ENCODE measurements around the gene EHMT1. TPM values are rescaled to one million over a fixed set of nuclear protein-coding genes. Genes with fewer than 3 reads are reported as not detected.

EHMT1 gene
- total and polyA plus RNA-seq, 10 of the 15 experiments (the other 5 are each of a cell fraction or from before 2014, with no cell fraction given): 2.9 to 100 (median 48.1) TPM

DNA sequence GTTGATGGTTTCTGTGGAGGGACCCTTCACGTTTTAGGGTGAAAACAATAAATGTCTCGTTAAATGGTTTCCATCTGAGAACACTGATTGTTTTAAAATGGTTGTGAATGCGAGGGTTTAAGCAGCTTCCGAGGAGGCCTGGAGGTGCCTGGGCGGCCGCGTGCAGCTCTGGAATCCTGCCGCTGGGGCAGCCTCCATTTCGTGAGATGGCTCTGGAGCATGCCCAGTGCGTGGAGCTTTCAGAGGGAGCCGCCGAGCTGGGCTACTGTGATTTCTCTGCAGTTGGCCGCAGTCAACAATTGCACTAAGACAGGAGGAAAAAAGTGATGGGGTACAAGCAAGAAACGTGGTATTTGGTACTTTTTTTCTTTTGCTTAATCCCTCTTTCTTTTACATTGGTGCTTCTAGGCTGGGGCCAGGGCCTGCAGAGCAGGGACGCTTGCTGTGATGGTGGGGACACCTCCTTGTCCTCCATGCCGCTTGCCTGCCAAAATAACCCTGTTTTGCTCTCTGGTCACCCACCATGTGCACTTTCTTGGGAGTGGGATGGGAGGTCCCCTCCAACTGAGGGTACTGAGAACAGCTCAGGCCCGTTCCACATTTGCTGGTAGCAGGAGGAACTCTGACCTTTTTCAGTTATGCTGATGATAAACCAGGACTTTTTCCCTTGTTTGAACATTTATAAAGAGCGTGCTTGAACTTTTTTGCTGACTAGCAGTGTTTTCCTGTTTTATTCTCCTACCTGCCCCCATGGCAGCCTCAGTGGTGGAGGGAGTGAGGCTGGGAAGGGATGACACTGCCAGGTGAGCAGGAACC, 47.1 kb downstream of the EHMT1 start:
- ChIA-PET SMC1A (ENCODE audit: uncharacterized antibody, unreplicated experiment) (interaction anchor here (0.6 to 1.0 kb wide), 2 partner anchors 26 to 252 kb away, joined by 3 read pairs; no protein-coding TSS in a partner anchor), POLR2A (no interaction called here), CTCF (interaction anchor here (0.9 to 2.0 kb wide), 2 partner anchors 7 to 45 kb away, joined by 3 to 7 read pairs; no protein-coding TSS in a partner anchor), RAD21 (ENCODE audit: unreplicated experiment) (no interaction called here)
- no TSS peak for BruUV-seq (replicated peaks)
- in situ Hi-C loops (cut with MboI) (no loop called here), intact Hi-C loops (cut with micrococcal nuclease; ENCODE audit: unreplicated experiment) (no loop called here)
- no peak overlapping the region for H3K27ac ChIP-seq (ENCODE audit: control insufficient read depth, insufficient read depth)
- no peak overlapping the region for H2AFZ ChIP-seq (ENCODE audit: control insufficient read depth, low read depth, low read length)
- H3K27me3 ChIP-seq (replicated peaks in 1 of 2; ENCODE audit: control insufficient read depth in 2 of 2, insufficient read depth in 2 of 2, low read length in 1 of 2): no peaks in the 10 kb centered on the region
- H3K4me1 ChIP-seq (ENCODE audit: control insufficient read depth, insufficient read depth, low read length): peaks cover 22% of the 10 kb centered on the region
- no peaks in the 10 kb centered on the region for H3K9me3 ChIP-seq (replicated peaks; ENCODE audit: control insufficient read depth, insufficient read depth, low read length)
- H3K4me2 ChIP-seq (ENCODE audit: control insufficient read depth, insufficient read depth): no peak overlapping the region
- WGBS (ENCODE audit: insufficient coverage, insufficient replicate concordance, low lambda C conversion rate, missing lambda C conversion rate): 98% methylated on average over 18 of the region's 18 CpGs
- peaks cover 5 to 9% of the 10 kb centered on the region in 2 experiments; a peak in 3 of 4 replicates for H3K36me3 ChIP-seq (ENCODE audit: control insufficient read depth in 2 of 2, insufficient read depth in 2 of 2, low read length in 1 of 2)
- H3K79me2 ChIP-seq (ENCODE audit: control insufficient read depth, insufficient read depth, low read length): peaks cover 50% of the 10 kb centered on the region
- FAIRE-seq (no peak), ATAC-seq (no peak), DNase-seq (ENCODE audit: low read depth, low spot score) (no peak)
- no peaks in the 10 kb centered on the region for H4K20me1 ChIP-seq (ENCODE audit: control insufficient read depth, insufficient read depth)
- no peak overlapping the region for H3K4me3 ChIP-seq
- no peak overlapping the region for H3K9ac ChIP-seq (ENCODE audit: control insufficient read depth, insufficient read depth, low read length)
- TF ChIP-seq, protein P1, sequence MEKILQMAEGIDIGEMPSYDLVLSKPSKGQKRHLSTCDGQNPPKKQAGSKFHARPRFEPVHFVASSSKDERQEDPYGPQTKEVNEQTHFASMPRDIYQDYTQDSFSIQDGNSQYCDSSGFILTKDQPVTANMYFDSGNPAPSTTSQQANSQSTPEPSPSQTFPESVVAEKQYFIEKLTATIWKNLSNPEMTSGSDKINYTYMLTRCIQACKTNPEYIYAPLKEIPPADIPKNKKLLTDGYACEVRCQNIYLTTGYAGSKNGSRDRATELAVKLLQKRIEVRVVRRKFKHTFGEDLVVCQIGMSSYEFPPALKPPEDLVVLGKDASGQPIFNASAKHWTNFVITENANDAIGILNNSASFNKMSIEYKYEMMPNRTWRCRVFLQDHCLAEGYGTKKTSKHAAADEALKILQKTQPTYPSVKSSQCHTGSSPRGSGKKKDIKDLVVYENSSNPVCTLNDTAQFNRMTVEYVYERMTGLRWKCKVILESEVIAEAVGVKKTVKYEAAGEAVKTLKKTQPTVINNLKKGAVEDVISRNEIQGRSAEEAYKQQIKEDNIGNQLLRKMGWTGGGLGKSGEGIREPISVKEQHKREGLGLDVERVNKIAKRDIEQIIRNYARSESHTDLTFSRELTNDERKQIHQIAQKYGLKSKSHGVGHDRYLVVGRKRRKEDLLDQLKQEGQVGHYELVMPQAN (conservative IDR thresholded peaks at IDR 0.05): no peak
- no peak for TF ChIP-seq CREM (IDR thresholded peaks at IDR 0.05; ENCODE audit: low read depth)
- no peak for TF ChIP-seq MEF2A (IDR thresholded peaks at IDR 0.05; ENCODE audit: insufficient read depth, low read depth, low read length)
- TF ChIP-seq, protein P2, sequence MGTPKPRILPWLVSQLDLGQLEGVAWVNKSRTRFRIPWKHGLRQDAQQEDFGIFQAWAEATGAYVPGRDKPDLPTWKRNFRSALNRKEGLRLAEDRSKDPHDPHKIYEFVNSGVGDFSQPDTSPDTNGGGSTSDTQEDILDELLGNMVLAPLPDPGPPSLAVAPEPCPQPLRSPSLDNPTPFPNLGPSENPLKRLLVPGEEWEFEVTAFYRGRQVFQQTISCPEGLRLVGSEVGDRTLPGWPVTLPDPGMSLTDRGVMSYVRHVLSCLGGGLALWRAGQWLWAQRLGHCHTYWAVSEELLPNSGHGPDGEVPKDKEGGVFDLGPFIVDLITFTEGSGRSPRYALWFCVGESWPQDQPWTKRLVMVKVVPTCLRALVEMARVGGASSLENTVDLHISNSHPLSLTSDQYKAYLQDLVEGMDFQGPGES (IDR thresholded peaks at IDR 0.05): no peak
- no peak for TF ChIP-seq IKZF1 (conservative IDR thresholded peaks at IDR 0.05)
- TF ChIP-seq CBX5 (IDR thresholded peaks at IDR 0.05; ENCODE audit: low read depth): no peak
- TF ChIP-seq SMC3 (IDR thresholded peaks at IDR 0.05; ENCODE audit: borderline replicate concordance, low read length): no peak
- TF ChIP-seq FOS (IDR thresholded peaks at IDR 0.05; ENCODE audit: borderline replicate concordance, extremely low read depth, insufficient read length): no peak
- no peak for TF ChIP-seq SPI1 (IDR thresholded peaks at IDR 0.05; ENCODE audit: borderline replicate concordance, insufficient read depth, low read depth, low read length)
- TF ChIP-seq, protein P3, sequence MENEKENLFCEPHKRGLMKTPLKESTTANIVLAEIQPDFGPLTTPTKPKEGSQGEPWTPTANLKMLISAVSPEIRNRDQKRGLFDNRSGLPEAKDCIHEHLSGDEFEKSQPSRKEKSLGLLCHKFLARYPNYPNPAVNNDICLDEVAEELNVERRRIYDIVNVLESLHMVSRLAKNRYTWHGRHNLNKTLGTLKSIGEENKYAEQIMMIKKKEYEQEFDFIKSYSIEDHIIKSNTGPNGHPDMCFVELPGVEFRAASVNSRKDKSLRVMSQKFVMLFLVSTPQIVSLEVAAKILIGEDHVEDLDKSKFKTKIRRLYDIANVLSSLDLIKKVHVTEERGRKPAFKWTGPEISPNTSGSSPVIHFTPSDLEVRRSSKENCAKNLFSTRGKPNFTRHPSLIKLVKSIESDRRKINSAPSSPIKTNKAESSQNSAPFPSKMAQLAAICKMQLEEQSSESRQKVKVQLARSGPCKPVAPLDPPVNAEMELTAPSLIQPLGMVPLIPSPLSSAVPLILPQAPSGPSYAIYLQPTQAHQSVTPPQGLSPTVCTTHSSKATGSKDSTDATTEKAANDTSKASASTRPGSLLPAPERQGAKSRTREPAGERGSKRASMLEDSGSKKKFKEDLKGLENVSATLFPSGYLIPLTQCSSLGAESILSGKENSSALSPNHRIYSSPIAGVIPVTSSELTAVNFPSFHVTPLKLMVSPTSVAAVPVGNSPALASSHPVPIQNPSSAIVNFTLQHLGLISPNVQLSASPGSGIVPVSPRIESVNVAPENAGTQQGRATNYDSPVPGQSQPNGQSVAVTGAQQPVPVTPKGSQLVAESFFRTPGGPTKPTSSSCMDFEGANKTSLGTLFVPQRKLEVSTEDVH (IDR thresholded peaks at IDR 0.05; ENCODE audit: low read depth, partially characterized antibody): no peak
- no peak for TF ChIP-seq KAT2A (conservative IDR thresholded peaks at IDR 0.05; ENCODE audit: control insufficient read depth, low read depth, low read length)
- no peak for TF ChIP-seq ZNF384 (IDR thresholded peaks at IDR 0.05; ENCODE audit: borderline replicate concordance, low read depth, low read length)
- TF ChIP-seq JUNB (IDR thresholded peaks at IDR 0.05): no peak
- TF ChIP-seq SIX5 (IDR thresholded peaks at IDR 0.05; ENCODE audit: low read depth, low read length, severe bottlenecking): no peak
- TF ChIP-seq NBN (IDR thresholded peaks at IDR 0.05): no peak
- TF ChIP-seq, protein P4, sequence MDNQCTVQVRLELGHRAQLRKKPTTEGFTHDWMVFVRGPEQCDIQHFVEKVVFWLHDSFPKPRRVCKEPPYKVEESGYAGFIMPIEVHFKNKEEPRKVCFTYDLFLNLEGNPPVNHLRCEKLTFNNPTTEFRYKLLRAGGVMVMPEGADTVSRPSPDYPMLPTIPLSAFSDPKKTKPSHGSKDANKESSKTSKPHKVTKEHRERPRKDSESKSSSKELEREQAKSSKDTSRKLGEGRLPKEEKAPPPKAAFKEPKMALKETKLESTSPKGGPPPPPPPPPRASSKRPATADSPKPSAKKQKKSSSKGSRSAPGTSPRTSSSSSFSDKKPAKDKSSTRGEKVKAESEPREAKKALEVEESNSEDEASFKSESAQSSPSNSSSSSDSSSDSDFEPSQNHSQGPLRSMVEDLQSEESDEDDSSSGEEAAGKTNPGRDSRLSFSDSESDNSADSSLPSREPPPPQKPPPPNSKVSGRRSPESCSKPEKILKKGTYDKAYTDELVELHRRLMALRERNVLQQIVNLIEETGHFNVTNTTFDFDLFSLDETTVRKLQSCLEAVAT (IDR thresholded peaks at IDR 0.05): no peak
- TF ChIP-seq BCL11A (IDR thresholded peaks at IDR 0.05; ENCODE audit: low read depth, low read length): no peak

Data from GM12878 (cell line).